Lung microvascular endothelial cell (primary cell): ENCODE results near the gene TET2. TPM values are rescaled to one million over a fixed set of nuclear protein-coding genes. Genes with fewer than 3 reads are reported as not detected.
A peak's percentile ranks its signal among the peaks of the same experiment; 100 is the strongest.

Source experiments
- DNase-seq, 2 donors: peaks; one replicate each; pipeline versions ENCODE4 v3.0.0 to v3.0.0-alpha.2; 2010; ENCODE audit warnings: low read depth in 2 of 2
- total RNA-seq: library from RNA; depleted of rRNA; stranded (reverse); fragments of >200 nt; gene quantifications from 2 replicates; pipeline ENCODE4 v1.2.1, GENCODE V29; 2014

The TET2 gene
- total RNA-seq, 1 donor from 2014 or later, result 6.3 TPM

DNA sequence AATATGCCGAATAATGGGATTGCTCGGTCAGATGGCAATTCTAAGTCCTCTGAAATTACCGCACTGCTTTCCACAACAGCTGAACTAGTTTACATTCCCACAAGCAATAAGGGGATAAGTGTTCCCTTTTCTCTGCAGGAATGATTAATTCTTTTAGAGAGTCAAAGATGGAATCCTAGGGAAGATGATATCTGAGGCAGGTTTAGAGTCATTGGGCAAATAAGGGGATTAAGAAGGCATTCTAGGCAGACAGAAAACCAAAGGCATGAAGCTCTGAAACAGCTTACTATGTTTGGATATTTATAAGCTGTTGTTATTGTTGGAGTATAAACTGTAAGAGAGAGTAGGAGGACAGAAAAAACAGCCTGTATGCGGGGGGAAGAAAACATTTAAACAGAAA lies 85.7 kb downstream of the TET2 start:
- DNase-seq, result no peak

DNA sequence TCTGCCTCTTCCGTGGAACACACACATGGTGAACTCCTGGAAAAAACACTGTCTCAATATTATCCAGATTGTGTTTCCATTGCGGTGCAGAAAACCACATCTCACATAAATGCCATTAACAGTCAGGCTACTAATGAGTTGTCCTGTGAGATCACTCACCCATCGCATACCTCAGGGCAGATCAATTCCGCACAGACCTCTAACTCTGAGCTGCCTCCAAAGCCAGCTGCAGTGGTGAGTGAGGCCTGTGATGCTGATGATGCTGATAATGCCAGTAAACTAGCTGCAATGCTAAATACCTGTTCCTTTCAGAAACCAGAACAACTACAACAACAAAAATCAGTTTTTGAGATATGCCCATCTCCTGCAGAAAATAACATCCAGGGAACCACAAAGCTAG lies 87.9 kb downstream of the TET2 start:
- no peak for DNase-seq

DNA sequence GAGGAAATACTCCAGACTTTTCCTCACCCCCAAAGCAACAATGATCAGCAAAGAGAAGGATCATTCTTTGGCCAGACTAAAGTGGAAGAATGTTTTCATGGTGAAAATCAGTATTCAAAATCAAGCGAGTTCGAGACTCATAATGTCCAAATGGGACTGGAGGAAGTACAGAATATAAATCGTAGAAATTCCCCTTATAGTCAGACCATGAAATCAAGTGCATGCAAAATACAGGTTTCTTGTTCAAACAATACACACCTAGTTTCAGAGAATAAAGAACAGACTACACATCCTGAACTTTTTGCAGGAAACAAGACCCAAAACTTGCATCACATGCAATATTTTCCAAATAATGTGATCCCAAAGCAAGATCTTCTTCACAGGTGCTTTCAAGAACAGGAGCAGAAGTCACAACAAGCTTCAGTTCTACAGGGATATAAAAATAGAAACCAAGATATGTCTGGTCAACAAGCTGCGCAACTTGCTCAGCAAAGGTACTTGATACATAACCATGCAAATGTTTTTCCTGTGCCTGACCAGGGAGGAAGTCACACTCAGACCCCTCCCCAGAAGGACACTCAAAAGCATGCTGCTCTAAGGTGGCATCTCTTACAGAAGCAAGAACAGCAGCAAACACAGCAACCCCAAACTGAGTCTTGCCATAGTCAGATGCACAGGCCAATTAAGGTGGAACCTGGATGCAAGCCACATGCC lies 89.7 kb downstream of the TET2 start:
- DNase-seq, result no peak

DNA sequence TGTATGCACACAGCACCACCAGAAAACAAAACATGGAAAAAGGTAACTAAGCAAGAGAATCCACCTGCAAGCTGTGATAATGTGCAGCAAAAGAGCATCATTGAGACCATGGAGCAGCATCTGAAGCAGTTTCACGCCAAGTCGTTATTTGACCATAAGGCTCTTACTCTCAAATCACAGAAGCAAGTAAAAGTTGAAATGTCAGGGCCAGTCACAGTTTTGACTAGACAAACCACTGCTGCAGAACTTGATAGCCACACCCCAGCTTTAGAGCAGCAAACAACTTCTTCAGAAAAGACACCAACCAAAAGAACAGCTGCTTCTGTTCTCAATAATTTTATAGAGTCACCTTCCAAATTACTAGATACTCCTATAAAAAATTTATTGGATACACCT lies 90.2 kb downstream of the TET2 start:
- no peak for DNase-seq

DNA sequence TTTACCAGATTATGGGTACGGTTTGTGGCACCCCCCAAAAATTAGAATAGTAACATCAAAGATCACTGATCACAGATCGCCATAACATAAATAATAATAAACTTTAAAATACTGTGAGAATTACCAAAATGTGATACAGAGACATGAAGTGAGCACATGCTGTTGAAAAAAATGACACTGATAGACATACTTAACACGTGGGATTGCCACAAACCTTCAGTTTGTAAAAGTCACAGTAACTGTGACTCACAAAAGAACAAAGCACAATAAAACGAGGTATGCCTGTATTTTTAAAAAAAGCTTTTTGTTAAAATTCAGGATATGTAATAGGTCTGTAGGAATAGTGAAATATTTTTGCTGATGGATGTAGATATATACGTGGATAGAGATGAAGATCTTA lies 93.4 kb downstream of the TET2 start:
- DNase-seq, result no peak

DNA sequence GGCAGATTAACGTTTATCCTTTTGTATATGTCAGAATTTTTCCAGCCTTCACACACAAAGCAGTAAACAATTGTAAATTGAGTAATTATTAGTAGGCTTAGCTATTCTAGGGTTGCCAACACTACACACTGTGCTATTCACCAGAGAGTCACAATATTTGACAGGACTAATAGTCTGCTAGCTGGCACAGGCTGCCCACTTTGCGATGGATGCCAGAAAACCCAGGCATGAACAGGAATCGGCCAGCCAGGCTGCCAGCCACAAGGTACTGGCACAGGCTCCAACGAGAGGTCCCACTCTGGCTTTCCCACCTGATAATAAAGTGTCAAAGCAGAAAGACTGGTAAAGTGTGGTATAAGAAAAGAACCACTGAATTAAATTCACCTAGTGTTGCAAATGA lies 94.8 kb downstream of the TET2 start:
- DNase-seq, result no peak

DNA sequence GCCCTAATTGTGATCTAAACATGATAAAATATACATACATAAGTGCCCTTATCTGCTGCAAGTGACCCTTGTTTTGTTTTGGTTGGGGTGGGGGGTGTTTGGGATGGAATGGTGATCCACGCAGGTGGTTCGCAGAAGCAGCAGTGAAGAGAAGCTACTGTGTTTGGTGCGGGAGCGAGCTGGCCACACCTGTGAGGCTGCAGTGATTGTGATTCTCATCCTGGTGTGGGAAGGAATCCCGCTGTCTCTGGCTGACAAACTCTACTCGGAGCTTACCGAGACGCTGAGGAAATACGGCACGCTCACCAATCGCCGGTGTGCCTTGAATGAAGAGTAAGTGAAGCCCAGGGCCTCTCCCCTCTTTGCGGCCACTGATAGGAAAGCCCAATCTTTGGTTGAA lies 96.8 kb downstream of the TET2 start:
- no peak for DNase-seq

DNA sequence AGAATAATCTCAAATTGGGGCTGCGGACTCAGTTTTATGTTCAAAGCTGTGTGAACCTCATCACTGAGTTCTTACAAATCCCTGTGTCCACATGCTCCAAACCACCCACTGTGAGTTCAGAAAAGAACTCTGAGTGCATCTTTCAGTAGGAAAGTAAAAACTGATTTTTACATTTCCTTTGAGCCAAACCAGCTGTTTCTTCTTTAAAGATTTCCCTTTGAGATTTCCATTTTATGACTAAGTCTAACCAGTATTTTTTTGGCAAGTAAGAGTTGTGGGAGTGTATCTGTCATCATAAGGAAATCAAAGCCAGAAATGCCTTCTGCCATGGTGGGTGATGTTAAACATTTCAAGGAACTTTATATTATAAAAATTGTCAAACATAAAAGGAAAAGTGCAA lies 100.0 kb downstream of the TET2 start:
- DNase-seq, result peak in 1 of 2 donors; percentile 3

DNA sequence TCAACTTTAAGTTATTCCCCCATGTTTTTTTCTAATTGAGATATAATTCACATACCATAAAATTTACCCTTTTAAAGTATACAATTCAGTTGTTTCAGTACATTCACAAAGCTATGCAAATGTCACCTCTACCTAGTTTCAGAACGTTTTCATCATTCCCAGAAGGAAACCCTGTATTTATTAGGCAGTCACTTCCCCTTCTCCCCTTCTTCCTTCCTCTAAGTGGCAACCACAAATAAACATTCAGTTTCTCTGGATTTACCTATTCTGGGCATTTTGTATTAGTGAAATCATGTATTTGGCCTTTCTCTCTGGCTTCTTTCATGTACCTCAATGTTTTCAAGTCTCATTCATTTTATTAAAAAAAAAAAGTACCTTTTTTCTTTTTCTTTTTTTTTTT lies 101.9 kb downstream of the TET2 start:
- peak in 1 of 2 donors; percentile 14 for DNase-seq

DNA sequence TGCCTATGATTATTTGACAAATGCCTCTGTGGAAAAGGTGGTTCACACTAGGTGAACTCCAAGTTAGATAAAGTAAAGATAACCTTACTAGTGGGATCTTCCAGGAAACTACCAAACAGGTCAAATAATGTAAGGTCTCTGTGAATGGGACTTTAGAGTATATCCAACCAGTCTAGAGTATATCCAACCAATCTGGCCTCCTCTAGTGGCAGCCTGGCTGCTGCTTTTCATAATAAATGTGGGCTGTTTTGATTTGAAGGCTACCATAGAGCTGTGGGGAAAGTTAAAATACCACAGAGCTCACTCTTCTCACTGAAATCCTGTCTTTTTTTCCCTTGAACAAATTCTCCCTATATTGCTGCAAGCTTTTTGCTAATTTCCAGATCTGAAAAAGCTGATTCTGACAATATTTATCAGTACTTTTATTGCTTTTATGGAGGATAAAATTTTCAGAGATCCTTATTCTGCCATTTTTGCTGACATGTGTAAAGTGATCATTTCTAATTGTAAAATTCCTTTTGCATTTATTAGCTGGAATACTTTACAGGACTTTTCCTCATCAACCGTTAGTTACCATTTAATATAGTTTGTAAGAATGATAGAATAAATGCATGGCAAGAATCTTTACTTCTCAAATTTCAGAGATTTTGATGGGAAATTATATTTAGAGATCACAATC lies 111.3 kb downstream of the TET2 start:
- DNase-seq, result no peak

DNA sequence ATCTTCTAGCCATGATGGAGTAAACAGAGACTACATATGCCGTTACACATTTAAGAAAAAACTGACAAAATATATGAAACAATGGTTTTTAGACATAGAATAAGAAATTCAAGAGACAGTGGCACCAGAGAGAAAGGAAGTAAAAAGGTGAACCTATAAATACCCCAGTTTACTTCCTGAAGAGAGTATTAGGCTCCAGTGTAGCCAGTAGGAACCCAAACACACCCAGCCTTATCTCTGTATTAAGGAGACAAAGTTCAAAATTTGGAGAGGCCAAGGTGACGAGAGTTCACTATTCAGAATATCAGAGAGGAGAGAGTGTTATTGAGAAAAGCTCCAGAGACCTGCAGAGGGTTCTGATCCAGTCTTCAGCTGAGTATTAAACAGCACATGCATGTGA lies 119.0 kb downstream of the TET2 start:
- no peak for DNase-seq

DNA sequence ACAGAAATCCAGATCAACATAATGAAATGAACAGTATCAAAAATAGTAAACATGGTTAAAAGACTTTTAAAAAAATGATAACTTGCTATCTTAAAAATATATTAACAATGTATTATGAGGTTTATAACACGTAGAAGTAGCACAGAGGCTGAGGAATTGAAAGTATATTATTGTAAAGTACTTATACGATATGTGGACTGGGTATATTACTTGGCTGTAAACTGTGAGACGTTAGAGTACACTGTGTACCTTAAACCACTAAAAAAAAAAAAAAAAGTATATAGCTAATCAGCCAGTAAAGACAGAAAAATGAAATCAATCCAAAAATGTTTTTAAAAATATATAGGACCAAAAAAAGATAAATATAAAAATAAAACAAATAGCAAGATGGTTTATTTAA lies 120.6 kb downstream of the TET2 start:
- no peak for DNase-seq

DNA sequence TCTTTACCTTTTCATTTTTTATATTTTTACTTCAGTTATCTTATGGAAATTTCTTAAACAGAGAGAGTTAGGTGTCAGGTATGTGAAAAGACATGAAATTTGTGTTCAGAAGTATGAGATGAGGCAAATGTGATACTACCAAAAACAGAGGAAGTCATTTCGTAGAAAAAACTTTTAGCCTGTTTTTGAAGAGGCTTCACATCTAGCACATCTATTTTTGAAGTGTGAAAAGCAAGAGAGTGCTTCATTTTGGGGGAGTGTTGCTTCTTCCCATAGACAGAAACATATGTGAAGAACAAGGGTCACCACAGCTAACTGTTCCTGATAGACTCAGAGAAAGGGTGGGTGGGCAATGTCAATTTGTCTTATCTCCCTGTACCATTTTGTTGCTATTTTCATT lies 125.3 kb downstream of the TET2 start:
- no peak for DNase-seq

DNA sequence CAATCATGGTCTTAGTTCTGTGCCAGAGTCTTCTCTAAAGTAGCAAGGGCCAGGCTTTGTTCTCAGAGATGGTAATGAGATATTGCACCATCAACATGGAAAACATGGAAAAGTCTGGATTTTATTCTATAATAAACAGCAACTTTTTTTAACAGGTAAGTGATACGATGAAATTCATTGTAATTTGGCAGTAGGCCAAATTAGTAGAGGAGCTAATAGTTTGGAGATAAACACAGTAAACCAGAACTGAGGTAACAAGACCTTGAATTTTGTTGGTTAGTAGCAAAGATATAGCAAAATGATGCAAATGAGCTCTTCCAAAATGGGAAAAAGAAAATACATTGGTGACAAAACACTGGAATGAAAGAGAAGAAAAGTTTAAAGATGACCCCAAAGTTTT lies 126.6 kb downstream of the TET2 start:
- no peak for DNase-seq

DNA sequence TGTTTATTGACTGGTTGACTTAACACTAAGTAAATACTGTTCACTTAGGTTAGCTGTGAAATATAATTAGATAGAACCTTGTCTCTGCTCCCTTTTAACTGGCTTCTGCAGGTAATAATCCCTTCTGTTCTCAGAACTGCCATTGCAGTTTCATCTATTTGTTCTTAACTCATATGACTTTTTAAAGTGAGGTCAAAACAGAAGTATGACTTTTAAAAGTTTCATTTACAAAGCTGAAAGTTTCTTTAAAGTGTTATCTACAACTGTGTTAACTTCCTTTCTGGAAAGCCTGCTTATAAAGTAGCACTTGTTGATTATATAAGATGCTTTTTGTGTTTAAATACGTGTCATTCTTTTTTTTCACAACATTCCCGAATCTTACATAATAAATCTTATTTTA lies 127.4 kb downstream of the TET2 start:
- DNase-seq, result no peak

DNA sequence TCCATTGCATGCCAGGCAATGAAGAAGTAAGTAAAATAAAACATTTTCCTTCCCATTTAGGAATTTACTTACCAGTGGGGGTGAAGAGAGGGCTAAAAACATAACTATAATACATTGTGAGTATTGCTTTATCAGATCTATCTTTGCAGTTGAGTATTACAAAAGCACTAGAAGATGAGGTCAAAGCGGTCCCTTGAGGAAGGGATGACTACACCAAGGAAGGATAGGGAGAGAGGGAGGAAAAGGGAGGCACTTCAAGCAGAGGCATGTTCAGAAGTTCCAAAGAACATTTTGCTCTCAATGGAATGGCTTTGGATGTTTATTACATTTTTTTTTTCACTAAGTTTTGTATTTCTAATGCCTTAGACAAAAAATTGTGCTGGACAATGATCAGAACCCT lies 127.8 kb downstream of the TET2 start:
- no peak for DNase-seq

DNA sequence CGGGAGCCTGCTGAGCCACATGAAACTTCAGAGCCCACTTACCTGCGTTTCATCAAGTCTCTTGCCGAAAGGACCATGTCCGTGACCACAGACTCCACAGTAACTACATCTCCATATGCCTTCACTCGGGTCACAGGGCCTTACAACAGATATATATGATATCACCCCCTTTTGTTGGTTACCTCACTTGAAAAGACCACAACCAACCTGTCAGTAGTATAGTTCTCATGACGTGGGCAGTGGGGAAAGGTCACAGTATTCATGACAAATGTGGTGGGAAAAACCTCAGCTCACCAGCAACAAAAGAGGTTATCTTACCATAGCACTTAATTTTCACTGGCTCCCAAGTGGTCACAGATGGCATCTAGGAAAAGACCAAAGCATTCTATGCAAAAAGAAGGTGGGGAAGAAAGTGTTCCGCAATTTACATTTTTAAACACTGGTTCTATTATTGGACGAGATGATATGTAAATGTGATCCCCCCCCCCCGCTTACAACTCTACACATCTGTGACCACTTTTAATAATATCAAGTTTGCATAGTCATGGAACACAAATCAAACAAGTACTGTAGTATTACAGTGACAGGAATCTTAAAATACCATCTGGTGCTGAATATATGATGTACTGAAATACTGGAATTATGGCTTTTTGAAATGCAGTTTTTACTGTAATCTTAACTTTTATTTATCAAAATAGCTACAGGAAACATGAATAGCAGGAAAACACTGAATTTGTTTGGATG lies 129.9 kb downstream of the TET2 start:
- no peak for DNase-seq

DNA sequence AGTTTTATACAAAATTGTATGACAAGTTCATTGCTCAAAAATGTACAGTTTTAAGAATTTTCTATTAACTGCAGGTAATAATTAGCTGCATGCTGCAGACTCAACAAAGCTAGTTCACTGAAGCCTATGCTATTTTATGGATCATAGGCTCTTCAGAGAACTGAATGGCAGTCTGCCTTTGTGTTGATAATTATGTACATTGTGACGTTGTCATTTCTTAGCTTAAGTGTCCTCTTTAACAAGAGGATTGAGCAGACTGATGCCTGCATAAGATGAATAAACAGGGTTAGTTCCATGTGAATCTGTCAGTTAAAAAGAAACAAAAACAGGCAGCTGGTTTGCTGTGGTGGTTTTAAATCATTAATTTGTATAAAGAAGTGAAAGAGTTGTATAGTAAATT lies 131.0 kb downstream of the TET2 start:
- no peak for DNase-seq

DNA sequence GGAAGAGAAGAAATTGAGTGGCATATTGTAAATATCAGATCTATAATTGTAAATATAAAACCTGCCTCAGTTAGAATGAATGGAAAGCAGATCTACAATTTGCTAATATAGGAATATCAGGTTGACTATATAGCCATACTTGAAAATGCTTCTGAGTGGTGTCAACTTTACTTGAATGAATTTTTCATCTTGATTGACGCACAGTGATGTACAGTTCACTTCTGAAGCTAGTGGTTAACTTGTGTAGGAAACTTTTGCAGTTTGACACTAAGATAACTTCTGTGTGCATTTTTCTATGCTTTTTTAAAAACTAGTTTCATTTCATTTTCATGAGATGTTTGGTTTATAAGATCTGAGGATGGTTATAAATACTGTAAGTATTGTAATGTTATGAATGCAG lies 132.6 kb downstream of the TET2 start:
- no peak for DNase-seq

DNA sequence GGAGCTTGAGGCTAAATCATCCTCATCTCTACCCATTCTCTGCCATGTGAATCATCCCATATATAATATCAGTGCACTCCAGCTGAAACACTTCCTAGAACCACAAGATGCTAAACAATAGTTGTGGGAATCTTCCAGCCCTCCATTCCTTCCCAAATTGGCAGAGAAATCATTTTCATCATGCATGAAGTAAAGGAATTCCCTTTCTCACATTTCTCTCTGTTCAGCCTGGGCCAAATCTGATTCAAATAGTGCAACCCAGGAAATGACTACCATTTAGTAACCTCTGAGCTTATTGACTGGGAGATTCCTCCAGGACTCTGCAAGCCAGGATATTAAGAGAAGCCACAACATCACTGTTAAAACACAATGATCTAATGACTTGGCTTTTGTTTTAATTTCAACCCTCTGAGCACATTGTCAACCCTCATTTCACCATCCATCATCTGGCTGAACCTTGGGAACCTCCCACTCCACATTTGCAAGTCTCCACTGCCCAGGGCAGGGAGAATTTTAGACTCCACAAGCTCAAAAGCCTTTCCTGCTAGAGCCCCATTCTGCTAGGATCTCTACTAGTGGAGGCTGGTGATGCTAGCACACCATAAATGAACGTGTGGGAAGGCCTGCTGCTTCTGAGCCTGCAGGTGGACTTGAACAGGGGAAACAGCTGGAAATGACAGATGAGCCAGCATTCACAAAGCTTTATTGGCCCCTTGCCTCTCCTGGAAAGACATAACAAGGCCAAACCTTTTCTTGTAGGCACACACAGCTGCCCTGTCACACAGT lies 133.9 kb downstream of the TET2 start:
- peak in 1 of 2 donors; percentile 83 for DNase-seq

DNA sequence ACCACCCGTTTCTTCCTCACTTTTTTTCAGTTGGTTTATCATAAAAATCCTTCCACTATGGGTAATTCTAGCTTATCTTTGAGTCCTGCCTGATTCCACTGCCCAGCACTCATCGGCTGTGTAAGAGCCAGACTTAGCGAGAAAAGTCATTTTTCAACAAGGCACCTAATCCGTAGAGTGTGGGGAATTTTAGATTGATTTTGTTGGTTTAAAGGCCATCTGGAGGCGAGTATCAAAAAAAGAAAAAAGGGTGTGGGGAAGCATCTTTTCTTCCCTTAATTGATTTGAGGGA lies 134.4 kb downstream of the TET2 start:
- DNase-seq, result no peak

DNA sequence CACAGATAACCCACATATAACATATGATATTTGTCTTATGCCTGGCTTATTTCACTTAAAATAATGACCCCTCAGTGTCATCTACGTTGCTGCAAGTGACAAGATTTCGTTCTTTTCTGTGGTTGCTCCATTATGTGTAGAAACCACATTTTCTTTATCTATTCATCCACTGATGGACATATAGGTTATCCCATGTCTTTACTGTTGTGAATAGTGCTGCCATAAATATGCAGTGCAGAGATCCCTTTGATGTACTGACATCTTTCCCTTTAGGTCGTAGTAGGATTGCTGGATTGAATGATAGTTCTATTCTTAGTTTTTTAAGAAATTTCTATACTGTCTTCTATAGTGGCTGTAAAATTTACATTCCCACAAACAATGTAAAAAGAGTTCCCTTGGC lies 135.8 kb downstream of the TET2 start:
- no peak for DNase-seq
